A673 (cell line): ENCODE measurements around the gene SMAD6. TPM values are rescaled to one million over a fixed set of nuclear protein-coding genes. Genes with fewer than 3 reads are reported as not detected.

Source experiments
- BruUV-seq: library from RNA; stranded (reverse); fragments of 400-500 nt; replicated peaks from 2 replicates; lab custom pipeline; 2021; lab: Mats Ljungman, UMichigan
- CTCF ChIA-PET: fragments of 300-600 bp; sonication (Branson Sonifier 250); formaldehyde crosslinking; loops from one replicate; lab custom pipeline; 2022; ENCODE audit warnings: antibody characterized with exemption; lab: Charles Lee
- POLR2A ChIA-PET: fragments of 300-600 bp; sonication (Branson Sonifier 250); formaldehyde crosslinking; loops from one replicate; lab custom pipeline; 2022; ENCODE audit warnings: antibody characterized with exemption; ENCODE audit not compliant: low non-redundant PET; lab: Charles Lee
- DNase-seq: peaks from one replicate; pipeline ENCODE4 v3.0.0-alpha.2; 2015; ENCODE audit warnings: low spot score
- H3K27ac ChIP-seq: fragments of 200-600 bp; sonication (generic); 2 replicates; pipeline ENCODE4 v1.5.1; 2016; ENCODE audit warnings: mixed run types, low read depth, mild to moderate bottlenecking, mixed read lengths, antibody characterized with exemption, low read length; ENCODE audit not compliant: poor library complexity, severe bottlenecking
- H3K27me3 ChIP-seq: fragments of 200-600 bp; sonication (generic); replicated peaks from 2 replicates; pipeline ENCODE4 v1.6.1; 2017; ENCODE audit warnings: mixed run types, low read depth, mild to moderate bottlenecking, mixed read lengths, antibody characterized with exemption, low read length; ENCODE audit not compliant: insufficient read depth, poor library complexity
- H3K36me3 ChIP-seq: fragments of 200-600 bp; sonication (generic); 2 replicates; pipeline ENCODE4 v1.6.1; 2016; ENCODE audit warnings: mixed run types, mild to moderate bottlenecking, mixed read lengths, antibody characterized with exemption, low read length; ENCODE audit not compliant: insufficient read depth, poor library complexity, severe bottlenecking
- H3K4me1 ChIP-seq: fragments of 200-600 bp; sonication (generic); 2 replicates; pipeline ENCODE4 v1.6.1; 2017; ENCODE audit warnings: mixed run types, mild to moderate bottlenecking, mixed read lengths, antibody characterized with exemption, low read length; ENCODE audit not compliant: insufficient read depth, poor library complexity, severe bottlenecking
- H3K4me3 ChIP-seq: fragments of 200-600 bp; sonication (generic); 2 replicates; pipeline ENCODE4 v1.5.1; 2016; ENCODE audit warnings: low read depth, mixed run types, mild to moderate bottlenecking, mixed read lengths, low read length; ENCODE audit not compliant: poor library complexity, severe bottlenecking
- H3K9me3 ChIP-seq: fragments of 200-600 bp; sonication (generic); 2 replicates; pipeline ENCODE4 v1.6.1; 2016; ENCODE audit warnings: mixed run types, low read depth, mild to moderate bottlenecking, mixed read lengths, antibody characterized with exemption, low read length; ENCODE audit not compliant: poor library complexity, severe bottlenecking
- CTCF ChIP-seq: fragments of 300-800, 200-600 bp; sonication (generic); conservative IDR thresholded peaks from 2 replicates; pipeline ENCODE4 v1.5.1; 2017; ENCODE audit warnings: low read depth, mild to moderate bottlenecking, antibody characterized with exemption, low read length, moderate library complexity, mixed read lengths
- EZH2 ChIP-seq: fragments of 200-600 bp; sonication (generic); IDR thresholded peaks from 2 replicates; pipeline ENCODE4 v1.6.1; 2017; ENCODE audit warnings: borderline replicate concordance, low read depth, mild to moderate bottlenecking, mixed read lengths, antibody characterized with exemption, low read length; ENCODE audit not compliant: poor library complexity, severe bottlenecking
- intact Hi-C: fragments of 100-400 bp; cut with micrococcal nuclease; formaldehyde crosslinking; loops from one replicate; pipeline ENCODE4 v1.10.0; 2022; ENCODE audit not compliant: unreplicated experiment
- total RNA-seq: library from RNA; stranded (reverse); gene quantifications from 2 replicates; pipeline ENCODE4 v1.2.3, GENCODE V29; 2021

Gene SMAD6
- total RNA-seq, 1 experiment from 2014 or later: 63.9 TPM

- TF ChIP-seq CTCF: no peak
- no peak for TF ChIP-seq EZH2
- peak overlapping the region; percentile 13 for H3K27ac ChIP-seq
- no TSS peak for BruUV-seq
- ChIA-PET POLR2A (no interaction called here), CTCF (no interaction called here)
- H3K36me3 ChIP-seq: peaks cover 21% of the 10 kb centered on the region
- no peaks in the 10 kb centered on the region for H3K27me3 ChIP-seq
- peaks cover 26% of the 10 kb centered on the region for H3K4me1 ChIP-seq
- no peak for DNase-seq
- peaks cover 10% of the 10 kb centered on the region for H3K9me3 ChIP-seq
- no peak overlapping the region for H3K4me3 ChIP-seq
- intact Hi-C loops: no loop called here
Measured at GRCh38 chr15:66752078-66752477, 50.0 kb downstream of the SMAD6 start.

GRCh38 chr15:66753687-66754377 lies 51.8 kb downstream of the SMAD6 start:
- POLR2A ChIA-PET: no interaction called here
- TF ChIP-seq EZH2 (no peak), CTCF (no peak)
- no peak for DNase-seq
- Histone ChIP-seq H3K27me3 (no peaks in the 10 kb centered on the region), H3K9me3 (peaks cover 10% of the 10 kb centered on the region), H3K36me3 (peaks cover 21% of the 10 kb centered on the region), H3K4me1 (peaks cover 8% of the 10 kb centered on the region), H3K4me3 (no peak overlapping the region), H3K27ac (no peak overlapping the region)
- intact Hi-C loops: no loop called here
- BruUV-seq: no TSS peak
- CTCF ChIA-PET: no interaction called here

GRCh38 chr15:66754789-66755188 lies 52.8 kb downstream of the SMAD6 start:
- BruUV-seq: no TSS peak
- no peak overlapping the region for H3K27ac ChIP-seq
- H3K36me3 ChIP-seq: peaks cover 21% of the 10 kb centered on the region
- H3K9me3 ChIP-seq: peaks cover 10% of the 10 kb centered on the region
- no peak for DNase-seq
- H3K27me3 ChIP-seq: no peaks in the 10 kb centered on the region
- TF ChIP-seq CTCF: no peak
- TF ChIP-seq EZH2: no peak
- intact Hi-C loops: no loop called here
- POLR2A ChIA-PET: no interaction called here
- no peak overlapping the region for H3K4me3 ChIP-seq
- CTCF ChIA-PET: no interaction called here
- peaks cover 6% of the 10 kb centered on the region for H3K4me1 ChIP-seq
